Measurements from ENCODE around the gene CTSO. TPM values are rescaled to one million over a fixed set of nuclear protein-coding genes. Genes with fewer than 3 reads are reported as not detected.

The CTSO gene
- total RNA-seq, 1 experiment from 2014 or later: 5.0 TPM

DNA sequence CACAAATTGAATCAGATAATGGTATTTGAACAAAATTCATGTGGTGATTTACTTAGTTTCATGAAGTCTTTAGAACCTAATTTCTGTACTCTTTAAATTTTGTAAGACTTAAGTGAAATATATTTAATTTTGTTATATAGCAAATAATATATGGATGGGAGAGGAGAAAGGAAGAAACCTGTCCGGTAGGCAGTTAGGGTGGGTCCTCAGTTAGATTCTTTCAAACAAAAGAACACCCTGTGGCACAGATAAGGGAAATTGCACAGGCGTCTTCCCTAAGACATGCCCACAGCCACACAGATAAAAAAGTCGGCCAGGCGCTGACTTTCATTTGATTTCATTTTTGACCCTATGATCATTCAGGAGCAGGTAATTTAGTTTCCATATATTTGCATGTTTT lies 25.1 kb upstream of the CTSO start:
- Histone ChIP-seq H3K27ac (no peak overlapping the region), H3K9me3 (ENCODE audit: insufficient read depth, low read depth) (no peaks in the 10 kb centered on the region), H3K36me3 (ENCODE audit: low read depth) (no peaks in the 10 kb centered on the region), H3K4me1 (replicated peaks; ENCODE audit: insufficient read depth) (no peaks in the 10 kb centered on the region), H4K20me1 (ENCODE audit: insufficient read depth) (no peaks in the 10 kb centered on the region), H3K4me2 (no peak overlapping the region), H3K4me3 (no peak overlapping the region), H3F3A (ENCODE audit: insufficient read depth, low read depth) (no peaks in the 10 kb centered on the region), H3K79me2 (ENCODE audit: low read depth) (no peaks in the 10 kb centered on the region), H3K27me3 (ENCODE audit: insufficient read depth, low read depth) (no peaks in the 10 kb centered on the region), H3K9me2 (ENCODE audit: insufficient read depth) (no peaks in the 10 kb centered on the region), H2AFZ (no peak overlapping the region)
- no TSS peak for BruUV-seq (replicated peaks)
- no peak for DNase-seq
- intact Hi-C loops (cut with micrococcal nuclease; ENCODE audit: unreplicated experiment): no loop called here
- ChIA-PET POLR2A (ENCODE audit: unreplicated experiment) (no interaction called here), CTCF (no interaction called here)
- TF ChIP-seq CTCF (conservative IDR thresholded peaks at IDR 0.05) (no peak), EZH2 (IDR thresholded peaks at IDR 0.05; ENCODE audit: low read depth) (no peak)

DNA sequence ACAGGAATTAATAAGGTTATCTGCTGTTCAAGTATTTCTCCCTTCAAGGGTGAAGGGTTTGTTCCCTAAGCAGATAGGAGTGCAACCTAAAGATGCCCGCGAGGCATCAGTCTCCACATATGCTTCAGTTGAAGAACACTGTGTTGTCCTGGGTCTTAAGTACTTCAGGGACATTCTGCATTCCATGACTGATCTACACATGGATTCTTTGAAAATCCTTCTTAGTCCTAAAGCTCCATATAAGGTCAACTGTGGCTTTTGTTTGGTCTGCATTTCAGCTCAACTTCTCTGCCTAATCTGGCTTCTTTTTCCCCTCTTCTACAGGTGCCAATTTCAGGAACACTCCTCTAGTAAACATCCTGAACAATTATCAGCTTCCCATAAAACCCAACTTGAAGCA lies 21.8 kb upstream of the CTSO start:
- no peak for DNase-seq

GRCh38 chr4:155974996-155975395 lies 21.3 kb upstream of the CTSO start:
- intact Hi-C loops (cut with micrococcal nuclease; ENCODE audit: unreplicated experiment): no loop called here
- Histone ChIP-seq H3K9me3 (ENCODE audit: insufficient read depth, low read depth) (no peaks in the 10 kb centered on the region), H3K4me3 (no peak overlapping the region), H4K20me1 (ENCODE audit: insufficient read depth) (no peaks in the 10 kb centered on the region), H3K4me2 (no peak overlapping the region), H3K27ac (no peak overlapping the region), H3K36me3 (ENCODE audit: low read depth) (no peaks in the 10 kb centered on the region), H3K79me2 (ENCODE audit: low read depth) (no peaks in the 10 kb centered on the region), H3K27me3 (ENCODE audit: insufficient read depth, low read depth) (no peaks in the 10 kb centered on the region), H3K9me2 (ENCODE audit: insufficient read depth) (no peaks in the 10 kb centered on the region), H3F3A (ENCODE audit: insufficient read depth, low read depth) (no peaks in the 10 kb centered on the region), H3K4me1 (replicated peaks; ENCODE audit: insufficient read depth) (no peaks in the 10 kb centered on the region), H2AFZ (no peak overlapping the region)
- TF ChIP-seq CTCF (conservative IDR thresholded peaks at IDR 0.05) (no peak), EZH2 (IDR thresholded peaks at IDR 0.05; ENCODE audit: low read depth) (no peak)
- BruUV-seq (replicated peaks): no TSS peak
- CTCF ChIA-PET: no interaction called here
- POLR2A ChIA-PET (ENCODE audit: unreplicated experiment): interaction anchor here (0.7 kb wide), 1 partner anchor 150 kb away, joined by 3 read pairs; no protein-coding TSS in a partner anchor
- DNase-seq: no peak

More for the DNA sequence above, 21.8 kb upstream of the CTSO start:
- Histone ChIP-seq H3K27me3 (ENCODE audit: insufficient read depth, low read depth) (no peaks in the 10 kb centered on the region), H3K27ac (no peak overlapping the region), H3K36me3 (ENCODE audit: low read depth) (no peaks in the 10 kb centered on the region), H2AFZ (no peak overlapping the region), H3K4me3 (no peak overlapping the region), H3K79me2 (ENCODE audit: low read depth) (no peaks in the 10 kb centered on the region), H3K9me3 (ENCODE audit: insufficient read depth, low read depth) (no peaks in the 10 kb centered on the region), H3K4me2 (no peak overlapping the region), H4K20me1 (ENCODE audit: insufficient read depth) (no peaks in the 10 kb centered on the region), H3K9me2 (ENCODE audit: insufficient read depth) (no peaks in the 10 kb centered on the region), H3K4me1 (replicated peaks; ENCODE audit: insufficient read depth) (no peaks in the 10 kb centered on the region), H3F3A (ENCODE audit: insufficient read depth, low read depth) (no peaks in the 10 kb centered on the region)
- ChIA-PET POLR2A (ENCODE audit: unreplicated experiment) (interaction anchor here (0.7 kb wide), 1 partner anchor 149 kb away, joined by 3 read pairs; no protein-coding TSS in a partner anchor), CTCF (no interaction called here)
- intact Hi-C loops (cut with micrococcal nuclease; ENCODE audit: unreplicated experiment): no loop called here
- no peak for TF ChIP-seq EZH2 (IDR thresholded peaks at IDR 0.05; ENCODE audit: low read depth)
- no peak for TF ChIP-seq CTCF (conservative IDR thresholded peaks at IDR 0.05)
- BruUV-seq (replicated peaks): no TSS peak

Data from PC-9 (cell line).